A673 (cell line): ENCODE data around the gene FBXL19.

Experiments
- EZH2 ChIP-seq: fragments of 200-600 bp; sonication (generic); IDR thresholded peaks from 2 replicates; pipeline ENCODE4 v1.6.1; 2017; ENCODE audit warnings: borderline replicate concordance, low read depth, mild to moderate bottlenecking, mixed read lengths, antibody characterized with exemption, low read length; ENCODE audit not compliant: poor library complexity, severe bottlenecking
- TF ChIP-seq, protein P1 (sequence below): fragments of 300-800, 200-600 bp; sonication (generic); conservative IDR thresholded peaks from 2 replicates; pipeline ENCODE4 v1.5.1; 2017; ENCODE audit warnings: low read depth, mild to moderate bottlenecking, antibody characterized with exemption, low read length, moderate library complexity, mixed read lengths

DNA sequence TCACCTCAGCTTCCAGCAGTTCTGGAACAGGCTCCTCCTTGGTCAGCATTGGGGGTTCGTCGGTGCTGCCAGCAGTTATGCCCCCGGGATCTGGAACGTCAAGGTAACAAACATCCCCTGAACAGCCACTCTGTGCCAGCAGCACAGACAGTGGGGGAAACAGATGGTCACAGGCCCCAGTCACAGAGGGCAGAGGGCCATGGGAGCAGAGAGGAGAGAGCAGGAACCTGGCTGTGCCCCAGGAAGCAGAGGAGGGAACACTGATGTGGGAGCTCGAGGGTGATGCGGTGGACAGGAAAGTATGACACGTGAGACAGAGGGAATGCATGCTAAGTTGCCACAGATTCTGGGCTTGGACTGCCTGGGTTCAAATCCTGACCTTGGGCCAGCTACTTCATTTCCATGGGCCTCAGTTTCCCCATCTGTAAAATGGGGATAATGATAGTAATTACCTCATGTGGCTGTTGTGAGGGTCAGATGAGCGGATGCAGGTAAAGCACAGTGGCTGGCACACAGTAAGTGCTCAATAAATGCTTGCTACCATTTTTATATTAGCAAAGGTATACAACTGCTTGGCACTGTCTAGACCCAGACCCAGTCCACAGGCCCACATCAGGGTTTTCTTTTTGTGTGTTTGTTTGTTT is 34.4 kb upstream of the FBXL19 start:
- TF ChIP-seq, protein P1, sequence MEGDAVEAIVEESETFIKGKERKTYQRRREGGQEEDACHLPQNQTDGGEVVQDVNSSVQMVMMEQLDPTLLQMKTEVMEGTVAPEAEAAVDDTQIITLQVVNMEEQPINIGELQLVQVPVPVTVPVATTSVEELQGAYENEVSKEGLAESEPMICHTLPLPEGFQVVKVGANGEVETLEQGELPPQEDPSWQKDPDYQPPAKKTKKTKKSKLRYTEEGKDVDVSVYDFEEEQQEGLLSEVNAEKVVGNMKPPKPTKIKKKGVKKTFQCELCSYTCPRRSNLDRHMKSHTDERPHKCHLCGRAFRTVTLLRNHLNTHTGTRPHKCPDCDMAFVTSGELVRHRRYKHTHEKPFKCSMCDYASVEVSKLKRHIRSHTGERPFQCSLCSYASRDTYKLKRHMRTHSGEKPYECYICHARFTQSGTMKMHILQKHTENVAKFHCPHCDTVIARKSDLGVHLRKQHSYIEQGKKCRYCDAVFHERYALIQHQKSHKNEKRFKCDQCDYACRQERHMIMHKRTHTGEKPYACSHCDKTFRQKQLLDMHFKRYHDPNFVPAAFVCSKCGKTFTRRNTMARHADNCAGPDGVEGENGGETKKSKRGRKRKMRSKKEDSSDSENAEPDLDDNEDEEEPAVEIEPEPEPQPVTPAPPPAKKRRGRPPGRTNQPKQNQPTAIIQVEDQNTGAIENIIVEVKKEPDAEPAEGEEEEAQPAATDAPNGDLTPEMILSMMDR, result no peak
- no peak for TF ChIP-seq EZH2
